Retinal pigment epithelial cell (primary cell): Measurements from ENCODE around the gene BCAS1.

Experiments
- DNase-seq: peaks from one replicate; pipeline ENCODE4 v3.0.0-alpha.2; 2010; ENCODE audit warnings: low read depth
- H3K4me3 ChIP-seq: 2 replicates; pipeline ENCODE4 v1.5.1; 2011; ENCODE audit warnings: mild to moderate bottlenecking, low read length, control low read depth, moderate library complexity
- TF ChIP-seq, protein P1 (sequence below): conservative IDR thresholded peaks from 2 replicates; pipeline ENCODE4 v1.5.1; 2011; ENCODE audit warnings: low read depth, low read length, control low read depth, inconsistent platforms

Gene BCAS1

DNA sequence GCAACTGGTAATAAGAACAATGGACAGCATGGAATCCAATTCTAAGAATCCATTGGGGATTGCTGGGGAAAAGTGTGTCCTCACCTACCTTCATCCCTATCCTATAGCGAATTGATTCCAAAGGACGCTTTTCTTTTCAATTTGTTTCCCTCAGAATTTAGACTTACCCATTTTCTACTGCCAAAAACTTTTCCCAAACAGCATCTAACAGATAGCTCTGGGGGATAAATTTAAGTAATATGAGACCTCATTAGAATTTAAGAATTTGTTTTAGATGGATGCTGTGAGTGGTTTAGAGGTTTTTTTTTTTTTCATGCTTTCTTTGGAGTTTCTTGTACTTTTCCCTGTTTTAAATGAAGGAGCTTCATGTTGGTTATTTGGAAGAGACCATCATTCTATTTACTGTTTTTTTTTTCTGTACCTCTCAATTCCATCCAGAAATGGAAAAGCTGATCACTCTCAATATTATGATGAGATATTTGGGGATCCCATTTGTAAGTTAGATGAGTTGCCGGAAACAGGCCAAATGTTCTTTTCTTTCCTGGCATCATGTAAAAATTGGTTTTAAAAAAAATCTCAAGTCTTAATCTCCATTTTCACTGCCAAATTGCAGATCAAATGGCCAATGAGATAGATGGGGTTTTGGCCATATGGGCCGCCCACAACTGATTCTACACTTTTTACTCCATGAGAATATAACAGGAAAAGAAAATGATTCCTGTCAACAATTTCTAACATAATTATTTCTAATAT is 105.7 kb downstream of the BCAS1 start:
- DNase-seq: no peak
- TF ChIP-seq, protein P1, sequence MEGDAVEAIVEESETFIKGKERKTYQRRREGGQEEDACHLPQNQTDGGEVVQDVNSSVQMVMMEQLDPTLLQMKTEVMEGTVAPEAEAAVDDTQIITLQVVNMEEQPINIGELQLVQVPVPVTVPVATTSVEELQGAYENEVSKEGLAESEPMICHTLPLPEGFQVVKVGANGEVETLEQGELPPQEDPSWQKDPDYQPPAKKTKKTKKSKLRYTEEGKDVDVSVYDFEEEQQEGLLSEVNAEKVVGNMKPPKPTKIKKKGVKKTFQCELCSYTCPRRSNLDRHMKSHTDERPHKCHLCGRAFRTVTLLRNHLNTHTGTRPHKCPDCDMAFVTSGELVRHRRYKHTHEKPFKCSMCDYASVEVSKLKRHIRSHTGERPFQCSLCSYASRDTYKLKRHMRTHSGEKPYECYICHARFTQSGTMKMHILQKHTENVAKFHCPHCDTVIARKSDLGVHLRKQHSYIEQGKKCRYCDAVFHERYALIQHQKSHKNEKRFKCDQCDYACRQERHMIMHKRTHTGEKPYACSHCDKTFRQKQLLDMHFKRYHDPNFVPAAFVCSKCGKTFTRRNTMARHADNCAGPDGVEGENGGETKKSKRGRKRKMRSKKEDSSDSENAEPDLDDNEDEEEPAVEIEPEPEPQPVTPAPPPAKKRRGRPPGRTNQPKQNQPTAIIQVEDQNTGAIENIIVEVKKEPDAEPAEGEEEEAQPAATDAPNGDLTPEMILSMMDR: no peak
- H3K4me3 ChIP-seq: no peak overlapping the region

DNA sequence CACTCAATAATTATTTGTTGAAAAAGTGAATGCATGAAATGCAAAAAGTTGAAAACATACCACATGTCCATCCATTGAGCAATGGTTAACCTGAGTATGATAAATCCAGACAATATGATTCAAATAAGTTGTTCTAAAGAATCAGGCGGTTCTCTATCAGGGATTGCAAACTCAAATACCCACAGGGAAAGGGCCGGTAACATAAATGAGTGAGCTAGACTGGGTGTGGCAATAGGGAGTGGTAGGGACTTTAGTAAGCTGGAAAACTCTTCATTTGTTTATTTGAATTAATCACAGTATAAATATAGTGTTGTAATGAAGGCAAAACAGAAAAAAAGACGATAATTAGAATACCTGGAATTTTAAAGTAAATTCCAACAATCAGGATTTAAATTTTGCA is 106.3 kb downstream of the BCAS1 start:
- H3K4me3 ChIP-seq: no peak overlapping the region
- TF ChIP-seq, protein P1: no peak
- no peak for DNase-seq

DNA sequence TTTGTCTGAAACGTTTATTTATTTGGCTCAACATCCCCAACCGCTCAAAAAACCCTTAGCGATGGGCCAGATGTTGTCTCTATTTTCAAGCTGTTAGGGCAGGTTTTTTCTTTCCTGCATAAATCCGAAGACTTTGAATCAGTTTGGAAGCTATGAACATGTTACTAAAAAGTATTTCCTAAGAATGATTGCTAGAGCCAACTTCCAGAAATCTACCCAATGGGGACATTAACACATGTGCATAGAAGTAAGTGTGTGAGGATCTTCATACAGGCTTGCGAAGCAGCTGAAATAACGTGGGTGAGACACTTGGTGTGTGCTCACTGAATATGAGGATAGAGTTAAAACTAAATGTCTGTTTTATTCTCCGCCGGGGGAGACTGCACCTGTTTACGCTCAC is 106.8 kb downstream of the BCAS1 start:
- no peak overlapping the region for H3K4me3 ChIP-seq
- TF ChIP-seq, protein P1: no peak
- DNase-seq: no peak

DNA sequence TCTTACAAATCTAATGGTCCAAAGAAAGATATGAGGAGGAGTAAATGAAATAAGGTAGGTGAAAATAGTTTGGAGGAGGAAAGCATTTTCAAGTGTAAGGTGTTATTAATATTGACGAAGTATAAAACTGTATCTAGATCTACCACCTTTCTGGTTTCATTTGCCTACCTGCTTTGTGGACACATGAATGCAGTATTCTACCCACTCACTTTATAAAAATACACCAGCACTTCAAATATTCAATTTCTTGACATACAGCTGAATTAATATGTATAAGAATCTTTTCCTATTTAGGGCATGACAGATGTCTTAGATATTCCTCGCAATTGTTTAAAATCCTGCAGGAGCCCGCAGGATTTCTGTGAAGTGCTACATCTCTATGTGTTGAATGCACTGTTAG is 108.0 kb downstream of the BCAS1 start:
- H3K4me3 ChIP-seq: no peak overlapping the region
- no peak for DNase-seq
- TF ChIP-seq, protein P1: no peak

DNA sequence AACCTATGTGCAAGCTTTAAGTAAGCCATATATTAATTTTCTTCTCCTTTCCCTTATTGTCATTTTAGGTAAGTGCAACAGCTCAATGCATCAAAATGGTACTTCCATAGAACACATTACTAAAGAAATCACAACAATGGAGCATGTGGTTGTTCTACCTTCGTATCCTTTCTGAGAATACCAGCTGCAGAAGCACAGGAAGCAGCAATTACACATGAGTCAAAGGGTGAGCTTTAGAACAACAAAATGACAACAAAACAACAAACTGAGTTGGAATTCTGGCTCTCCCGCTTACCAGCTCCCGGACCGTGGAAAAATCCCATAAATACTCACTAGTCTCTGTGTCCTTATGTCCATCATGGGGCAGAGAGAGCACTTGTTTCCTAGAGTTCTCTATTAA is 108.9 kb downstream of the BCAS1 start:
- TF ChIP-seq, protein P1: no peak
- no peak overlapping the region for H3K4me3 ChIP-seq
- no peak for DNase-seq

DNA sequence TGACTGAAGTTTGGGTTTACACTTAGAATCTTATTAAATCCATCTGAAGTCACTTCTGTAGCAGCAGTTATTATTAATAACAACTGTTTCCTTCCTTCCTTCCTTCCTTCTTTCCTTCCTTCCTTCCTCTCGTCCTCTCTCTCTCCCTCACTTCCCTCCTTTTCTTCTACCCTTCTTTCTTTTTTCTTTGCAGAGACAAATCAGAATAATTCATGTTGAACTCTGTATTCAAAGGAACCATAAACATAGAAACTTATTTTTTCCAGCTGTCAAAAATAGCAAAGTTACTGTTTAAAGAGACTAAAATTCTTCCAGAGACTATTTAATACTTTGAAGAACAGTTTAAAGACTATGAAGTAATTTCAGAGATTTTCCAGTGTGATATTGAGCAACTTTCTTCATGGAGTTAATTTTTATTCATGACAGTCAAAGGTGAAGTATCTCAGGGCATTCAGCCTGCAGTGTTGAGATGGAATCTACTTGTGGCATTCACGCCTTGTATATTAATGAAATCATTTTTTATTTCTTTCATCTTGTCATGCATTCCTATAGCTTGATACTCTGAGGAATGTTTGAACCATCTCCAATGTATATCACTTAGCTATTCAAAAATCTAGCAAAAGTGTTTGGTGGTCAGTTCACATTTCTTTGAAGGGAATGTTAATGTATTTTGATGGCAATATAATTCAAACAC is 109.7 kb downstream of the BCAS1 start:
- TF ChIP-seq, protein P1: no peak
- H3K4me3 ChIP-seq: no peak overlapping the region
- no peak for DNase-seq
